ENCODE results near the gene CLASP1.
"Not testable (repeated sequence)": the region's sequence is repeated elsewhere in the genome, so short reads cannot be mapped to it uniquely, and the experiment has no call there.

CLASP1 gene

GRCh38 chr2:121505005-121505404, 144.3 kb downstream of the CLASP1 start:
- FAIRE-seq: no peak
- DNase-seq (ENCODE audit: low spot score): peak; percentile 59

GRCh38 chr2:121504316-121504715, 144.9 kb downstream of the CLASP1 start:
- DNase-seq (ENCODE audit: low spot score): no peak
- FAIRE-seq: no peak

- FAIRE-seq: no peak
These were observed 146.5 kb downstream of the CLASP1 start for GRCh38 chr2:121502781-121503180.

GRCh38 chr2:121502246-121502645, 147.0 kb downstream of the CLASP1 start:
- DNase-seq (ENCODE audit: low spot score) (no peak), FAIRE-seq (no peak)

More at GRCh38 chr2:121502781-121503180, 146.5 kb downstream of the CLASP1 start:
- DNase-seq (ENCODE audit: low spot score): no peak

- DNase-seq (ENCODE audit: low spot score): no peak
- FAIRE-seq: no peak
These were observed 147.7 kb downstream of the CLASP1 start for GRCh38 chr2:121501554-121501953.

GRCh38 chr2:121501031-121501430, 148.2 kb downstream of the CLASP1 start:
- FAIRE-seq (no peak), DNase-seq (ENCODE audit: low spot score) (no peak)

- DNase-seq (ENCODE audit: low spot score) (no peak), FAIRE-seq (no peak)
These were observed 150.5 kb downstream of the CLASP1 start for GRCh38 chr2:121498731-121499130.

- no peak for DNase-seq (ENCODE audit: low spot score)
- no peak for FAIRE-seq
These were observed 156.9 kb downstream of the CLASP1 start for GRCh38 chr2:121492409-121492808.

- no peak for FAIRE-seq
These were observed 157.7 kb downstream of the CLASP1 start for GRCh38 chr2:121491518-121491917.

GRCh38 chr2:121490584-121491133, 158.6 kb downstream of the CLASP1 start:
- FAIRE-seq: no peak
- no peak for DNase-seq (ENCODE audit: low spot score)

More at GRCh38 chr2:121491518-121491917, 157.7 kb downstream of the CLASP1 start:
- DNase-seq (ENCODE audit: low spot score): no peak

GRCh38 chr2:121489911-121490583, 159.2 kb downstream of the CLASP1 start:
- no peak for DNase-seq (ENCODE audit: low spot score)
- FAIRE-seq: no peak

GRCh38 chr2:121489284-121489683, 160.0 kb downstream of the CLASP1 start:
- DNase-seq (ENCODE audit: low spot score) (no peak), FAIRE-seq (no peak)

GRCh38 chr2:121486191-121486790, 163.0 kb downstream of the CLASP1 start:
- DNase-seq (ENCODE audit: low spot score) (no peak), FAIRE-seq (no peak)

- peak; percentile 63 for DNase-seq (ENCODE audit: low spot score)
- no peak for FAIRE-seq
These were observed 164.2 kb downstream of the CLASP1 start for GRCh38 chr2:121485039-121485438.

- FAIRE-seq: no peak
- DNase-seq (ENCODE audit: low spot score): no peak
These were observed 165.4 kb downstream of the CLASP1 start for GRCh38 chr2:121483846-121484245.

GRCh38 chr2:121483021-121483420, 166.2 kb downstream of the CLASP1 start:
- no peak for FAIRE-seq
- peak; percentile 28 for DNase-seq (ENCODE audit: low spot score)

GRCh38 chr2:121480826-121481225, 168.4 kb downstream of the CLASP1 start:
- peak; percentile 85 for DNase-seq (ENCODE audit: low spot score)
- peak; percentile 17 for FAIRE-seq

GRCh38 chr2:121479882-121480522, 169.3 kb downstream of the CLASP1 start:
- DNase-seq (ENCODE audit: low spot score) (peak; percentile 41), FAIRE-seq (peak; percentile 42)

GRCh38 chr2:121478996-121479745, 170.1 kb downstream of the CLASP1 start:
- FAIRE-seq (no peak), DNase-seq (ENCODE audit: low spot score) (no peak)

GRCh38 chr2:121478358-121478995, 170.8 kb downstream of the CLASP1 start:
- not testable (repeated sequence) for DNase-seq (ENCODE audit: low spot score)
- FAIRE-seq: peak; percentile 100

GRCh38 chr2:121476684-121477083, 172.6 kb downstream of the CLASP1 start:
- no peak for FAIRE-seq
- DNase-seq (ENCODE audit: low spot score): no peak
